ENCODE results near the gene SDC1. TPM values are rescaled to one million over a fixed set of nuclear protein-coding genes. Genes with fewer than 3 reads are reported as not detected.
A peak's percentile ranks its signal among the peaks of the same experiment; 100 is the strongest.
"Not testable (repeated sequence)": the region's sequence is repeated elsewhere in the genome, so short reads cannot be mapped to it uniquely, and the experiment has no call there.

The SDC1 gene, protein sequence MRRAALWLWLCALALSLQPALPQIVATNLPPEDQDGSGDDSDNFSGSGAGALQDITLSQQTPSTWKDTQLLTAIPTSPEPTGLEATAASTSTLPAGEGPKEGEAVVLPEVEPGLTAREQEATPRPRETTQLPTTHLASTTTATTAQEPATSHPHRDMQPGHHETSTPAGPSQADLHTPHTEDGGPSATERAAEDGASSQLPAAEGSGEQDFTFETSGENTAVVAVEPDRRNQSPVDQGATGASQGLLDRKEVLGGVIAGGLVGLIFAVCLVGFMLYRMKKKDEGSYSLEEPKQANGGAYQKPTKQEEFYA
- total RNA-seq (87.1 TPM), polyA plus RNA-seq (65.3 TPM)

DNA sequence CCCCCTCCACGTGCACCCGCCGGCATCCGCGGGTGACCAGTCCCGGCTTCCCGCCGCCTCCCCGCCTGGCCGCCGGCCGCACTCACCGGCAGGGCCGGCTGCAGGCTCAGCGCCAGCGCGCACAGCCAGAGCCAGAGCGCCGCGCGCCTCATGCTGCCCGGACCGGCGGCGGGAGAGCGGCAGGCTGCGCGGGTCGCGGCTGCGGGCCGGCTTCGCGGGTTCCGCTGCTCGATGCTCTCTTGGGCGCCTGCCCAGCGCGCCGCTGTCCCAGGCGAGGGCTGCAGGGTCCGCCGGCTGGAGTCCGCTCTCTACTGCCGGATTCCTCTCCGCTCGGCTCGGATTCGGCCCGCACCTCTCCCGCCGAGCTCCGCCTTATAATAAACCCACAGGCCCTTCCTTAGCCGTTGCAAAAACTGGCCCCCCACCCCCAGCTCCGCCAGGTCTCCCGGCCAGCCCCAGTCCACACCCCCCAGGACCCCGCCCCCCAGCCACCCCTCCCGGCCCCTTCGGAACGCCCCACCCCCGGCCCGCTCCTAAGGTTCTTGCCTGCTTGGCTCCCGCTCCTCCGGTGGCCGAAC, at the start of gene SDC1:
SDC1 (minus strand) TSS at position 415 of the 578 bp plus-strand sequence; CDS start at position 152, 263 bp downstream.
- no peak for DNase-seq (ENCODE audit: extremely low spot score)
- WGBS: under 1% methylated on average over 65 of the region's 65 CpGs
- peak within 1 kb of the TSS; percentile 66 for H3K4me3 ChIP-seq (ENCODE audit: low read depth, low read length)
- no peaks in the 10 kb centered on the region for H3K4me1 ChIP-seq (ENCODE audit: insufficient read depth)
- H3K36me3 ChIP-seq (ENCODE audit: insufficient read depth): no peaks in the 10 kb centered on the region
- peak within 1 kb of the TSS; percentile 93 for H3K27ac ChIP-seq (ENCODE audit: low read depth)

GRCh38 chr2:20273042-20273441, 48.1 kb upstream of the SDC1 start:
- Histone ChIP-seq H3K27ac (ENCODE audit: low read depth) (no peak overlapping the region), H3K4me1 (ENCODE audit: insufficient read depth) (no peaks in the 10 kb centered on the region), H3K4me3 (ENCODE audit: low read depth, low read length) (no peak overlapping the region), H3K36me3 (ENCODE audit: insufficient read depth) (peaks cover 5% of the 10 kb centered on the region)
- DNase-seq (ENCODE audit: extremely low spot score): no peak
- 90% methylated on average over 4 of the region's 4 CpGs for WGBS

GRCh38 chr2:20268317-20268716, 43.4 kb upstream of the SDC1 start:
- DNase-seq (ENCODE audit: extremely low spot score); H3K36me3 ChIP-seq (ENCODE audit: insufficient read depth); H3K4me3 ChIP-seq (ENCODE audit: low read depth, low read length); H3K27ac ChIP-seq (ENCODE audit: low read depth); H3K4me1 ChIP-seq (ENCODE audit: insufficient read depth): not testable (repeated sequence)
- 90% methylated on average over 6 of the region's 6 CpGs for WGBS

- Histone ChIP-seq H3K4me1 (ENCODE audit: insufficient read depth) (no peaks in the 10 kb centered on the region), H3K36me3 (ENCODE audit: insufficient read depth) (peaks cover 3% of the 10 kb centered on the region), H3K27ac (ENCODE audit: low read depth) (no peak overlapping the region), H3K4me3 (ENCODE audit: low read depth, low read length) (no peak overlapping the region)
- DNase-seq (ENCODE audit: extremely low spot score): no peak
- 88% methylated on average over 2 of the region's 2 CpGs for WGBS
Measured at GRCh38 chr2:20267529-20267928, 42.6 kb upstream of the SDC1 start.

GRCh38 chr2:20264629-20265028, 39.7 kb upstream of the SDC1 start:
- Histone ChIP-seq H3K36me3 (ENCODE audit: insufficient read depth) (peaks cover 4% of the 10 kb centered on the region), H3K27ac (ENCODE audit: low read depth) (no peak overlapping the region), H3K4me1 (ENCODE audit: insufficient read depth) (no peaks in the 10 kb centered on the region), H3K4me3 (ENCODE audit: low read depth, low read length) (no peak overlapping the region)
- 76% methylated on average over 2 of the region's 2 CpGs for WGBS
- DNase-seq (ENCODE audit: extremely low spot score): no peak

GRCh38 chr2:20257411-20257810, 32.5 kb upstream of the SDC1 start:
- Histone ChIP-seq H3K36me3 (ENCODE audit: insufficient read depth) (peaks cover 9% of the 10 kb centered on the region), H3K4me3 (ENCODE audit: low read depth, low read length) (no peak overlapping the region), H3K4me1 (ENCODE audit: insufficient read depth) (no peaks in the 10 kb centered on the region), H3K27ac (ENCODE audit: low read depth) (no peak overlapping the region)
- DNase-seq (ENCODE audit: extremely low spot score): no peak
- WGBS: 96% methylated on average over 1 of the region's 1 CpG

GRCh38 chr2:20254731-20255130, 29.8 kb upstream of the SDC1 start:
- Histone ChIP-seq H3K4me3 (ENCODE audit: low read depth, low read length) (no peak overlapping the region), H3K27ac (ENCODE audit: low read depth) (no peak overlapping the region), H3K36me3 (ENCODE audit: insufficient read depth) (peaks cover 6% of the 10 kb centered on the region), H3K4me1 (ENCODE audit: insufficient read depth) (no peaks in the 10 kb centered on the region)
- DNase-seq (ENCODE audit: extremely low spot score): no peak
- WGBS: 93% methylated on average over 4 of the region's 4 CpGs

DNA sequence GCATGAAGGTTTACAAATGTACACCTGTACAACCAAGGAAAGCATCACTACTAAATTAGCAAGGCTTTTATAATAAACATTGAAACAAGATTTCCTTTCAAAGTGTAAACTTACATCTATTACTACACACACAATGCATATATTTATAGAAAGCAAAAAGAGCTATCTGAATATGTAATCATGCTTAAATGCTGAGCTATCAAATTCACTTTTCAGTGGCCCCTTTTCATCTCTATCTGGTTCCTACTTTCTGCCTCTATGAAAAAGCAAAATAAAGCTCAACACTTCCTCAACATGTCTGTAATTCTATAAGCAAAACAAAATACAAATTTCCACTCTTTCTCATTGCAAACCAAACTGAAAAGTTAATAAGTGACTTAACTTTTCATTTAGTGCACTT, 25.5 kb upstream of the SDC1 start:
- Histone ChIP-seq H3K36me3 (ENCODE audit: insufficient read depth) (peaks cover 4% of the 10 kb centered on the region), H3K4me3 (ENCODE audit: low read depth, low read length) (no peak overlapping the region), H3K4me1 (ENCODE audit: insufficient read depth) (no peaks in the 10 kb centered on the region), H3K27ac (ENCODE audit: low read depth) (no peak overlapping the region)
- DNase-seq (ENCODE audit: extremely low spot score): no peak

GRCh38 chr2:20249170-20249569, 24.2 kb upstream of the SDC1 start:
- peaks cover 4% of the 10 kb centered on the region for H3K36me3 ChIP-seq (ENCODE audit: insufficient read depth)
- no peak overlapping the region for H3K4me3 ChIP-seq (ENCODE audit: low read depth, low read length)
- H3K4me1 ChIP-seq (ENCODE audit: insufficient read depth): no peaks in the 10 kb centered on the region
- H3K27ac ChIP-seq (ENCODE audit: low read depth): no peak overlapping the region
- WGBS: 83% methylated on average over 6 of the region's 6 CpGs
- no peak for DNase-seq (ENCODE audit: extremely low spot score)

DNA sequence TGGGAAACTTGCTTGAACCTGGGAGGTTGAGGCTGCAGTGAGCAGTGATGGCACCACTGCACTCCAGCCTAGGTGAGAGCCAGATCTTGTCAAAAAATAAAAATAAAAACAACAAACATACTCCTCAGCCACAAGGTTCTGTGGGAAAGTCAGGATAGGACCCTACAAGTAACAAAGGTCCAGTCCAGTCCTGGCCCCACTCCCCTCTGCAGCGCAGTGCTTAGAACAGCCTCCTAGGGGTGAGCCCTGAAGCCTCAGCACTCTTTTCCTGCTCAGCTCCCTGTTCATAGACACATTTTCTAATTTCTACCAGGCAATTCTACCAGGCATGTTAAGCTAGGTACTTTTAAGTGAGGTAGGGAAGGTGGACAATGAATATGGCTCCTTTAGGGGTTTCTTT, 22.2 kb upstream of the SDC1 start:
- no peaks in the 10 kb centered on the region for H3K4me1 ChIP-seq (ENCODE audit: insufficient read depth)
- H3K27ac ChIP-seq (ENCODE audit: low read depth): no peak overlapping the region
- no peak for DNase-seq (ENCODE audit: extremely low spot score)
- 94% methylated on average over 1 of the region's 1 CpG for WGBS
- no peak overlapping the region for H3K4me3 ChIP-seq (ENCODE audit: low read depth, low read length)
- H3K36me3 ChIP-seq (ENCODE audit: insufficient read depth): no peaks in the 10 kb centered on the region

- WGBS: 94% methylated on average over 5 of the region's 5 CpGs
- H3K4me1 ChIP-seq (ENCODE audit: insufficient read depth); H3K27ac ChIP-seq (ENCODE audit: low read depth); H3K36me3 ChIP-seq (ENCODE audit: insufficient read depth); DNase-seq (ENCODE audit: extremely low spot score); H3K4me3 ChIP-seq (ENCODE audit: low read depth, low read length): not testable (repeated sequence)
Measured at GRCh38 chr2:20243637-20244036, 18.7 kb upstream of the SDC1 start.

DNA sequence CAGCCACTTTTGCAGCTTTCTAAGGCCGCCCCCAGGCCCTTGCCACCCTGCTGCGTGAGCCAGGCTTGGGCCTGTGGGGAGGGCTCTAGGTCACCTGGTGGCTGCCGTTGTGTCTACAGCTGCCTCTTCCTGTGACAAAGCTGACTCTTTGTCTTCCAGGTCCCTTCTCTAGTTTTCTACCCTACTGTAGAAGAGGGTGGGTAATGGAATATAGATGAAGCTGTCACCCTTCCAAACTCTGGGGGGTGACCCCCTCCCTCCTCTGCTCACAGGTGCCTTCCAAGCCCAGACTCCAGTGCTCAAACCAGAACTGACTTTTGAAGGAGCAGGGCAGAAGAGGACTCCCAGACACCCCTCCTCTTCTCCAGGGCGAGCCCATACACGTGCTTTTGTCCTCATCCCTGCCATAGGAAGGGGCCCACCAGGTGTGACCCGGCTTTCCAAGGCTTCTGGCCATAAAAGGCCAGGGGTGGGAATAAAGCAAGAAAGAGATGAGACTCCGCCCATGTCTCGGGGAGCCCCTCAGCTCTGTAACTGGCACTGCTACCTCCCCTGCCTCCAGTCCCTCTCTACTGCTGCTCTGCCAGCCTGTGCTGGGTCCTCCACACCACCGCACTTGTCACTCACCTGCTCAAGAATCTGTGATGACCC, 17.9 kb upstream of the SDC1 start:
- Histone ChIP-seq H3K4me3 (ENCODE audit: low read depth, low read length) (no peak overlapping the region), H3K27ac (ENCODE audit: low read depth) (no peak overlapping the region), H3K36me3 (ENCODE audit: insufficient read depth) (no peaks in the 10 kb centered on the region), H3K4me1 (ENCODE audit: insufficient read depth) (no peaks in the 10 kb centered on the region)
- no peak for DNase-seq (ENCODE audit: extremely low spot score)
- WGBS: 67% methylated on average over 9 of the region's 9 CpGs

DNA sequence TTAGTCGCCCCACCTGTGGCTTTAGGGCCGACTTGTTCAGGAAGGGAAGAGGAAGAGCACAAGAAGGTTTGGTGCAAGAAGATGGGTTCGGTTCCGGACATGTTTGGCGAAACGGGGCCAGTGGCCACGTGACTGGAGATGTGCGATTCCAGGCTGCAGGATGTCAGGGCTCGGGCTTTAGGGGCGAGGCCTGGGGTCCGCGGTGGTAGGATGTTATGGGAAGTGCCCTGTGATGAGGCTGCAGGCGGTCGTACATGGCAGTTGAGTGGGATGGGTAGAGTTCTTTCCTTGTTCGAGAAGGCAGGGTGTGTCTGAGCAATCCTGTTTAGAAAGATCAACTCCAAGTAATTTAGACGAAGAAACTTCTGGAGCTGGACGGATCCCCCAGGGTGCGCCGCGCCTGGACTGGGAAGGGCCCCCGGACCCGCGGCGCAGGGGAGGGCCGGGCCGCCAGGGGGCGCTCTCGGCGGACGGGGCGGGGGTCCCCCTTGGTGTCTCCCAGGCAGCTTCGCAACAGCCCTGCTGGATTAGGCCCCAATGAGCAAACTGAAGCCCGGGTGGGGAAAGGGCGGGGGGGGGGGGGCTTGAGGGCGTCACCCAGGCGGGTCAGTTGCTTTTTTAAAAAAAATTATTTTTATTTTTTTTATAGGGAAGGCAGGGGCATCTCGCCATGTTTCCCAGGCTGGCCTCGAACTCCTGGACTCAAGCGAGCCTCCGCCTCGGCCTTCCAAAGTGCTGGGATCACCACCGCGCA, 17.2 kb upstream of the SDC1 start:
- no peak for DNase-seq (ENCODE audit: extremely low spot score)
- Histone ChIP-seq H3K4me3 (ENCODE audit: low read depth, low read length) (no peak overlapping the region), H3K36me3 (ENCODE audit: insufficient read depth) (no peaks in the 10 kb centered on the region), H3K27ac (ENCODE audit: low read depth) (no peak overlapping the region), H3K4me1 (ENCODE audit: insufficient read depth) (no peaks in the 10 kb centered on the region)
- WGBS: 44% methylated on average over 43 of the region's 43 CpGs
